ENCODE results near the gene DCUN1D4. TPM values are rescaled to one million over a fixed set of nuclear protein-coding genes. Genes with fewer than 3 reads are reported as not detected.

The DCUN1D4 gene
- polyA plus RNA-seq, 4 donors, result 5.7 to 42.0 (median 10.0) TPM

GRCh38 chr4:51942833-51943215, 99.9 kb downstream of the DCUN1D4 start:
- FAIRE-seq, result no peak

DNA sequence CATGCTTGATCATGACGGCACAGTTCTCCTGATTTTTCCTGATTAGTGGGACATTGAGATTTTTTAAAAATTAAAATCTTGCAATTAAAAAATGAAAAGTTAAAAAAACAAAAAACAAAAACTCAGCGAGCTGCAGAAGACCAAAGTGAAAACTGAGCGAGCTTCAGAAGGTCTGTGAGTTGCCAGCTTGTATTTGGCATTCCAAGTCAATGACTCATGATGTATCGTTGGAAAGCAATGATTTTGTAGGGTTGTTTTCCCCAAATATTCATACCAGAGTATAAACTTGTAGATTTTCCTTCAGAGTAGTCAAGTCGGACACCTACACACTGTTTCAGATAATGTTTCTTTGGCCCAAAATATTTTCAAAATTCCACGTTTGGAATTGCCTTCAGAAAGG, 100.3 kb downstream of the DCUN1D4 start:
- WGBS, 3 donors, result 64 to 74% (median 67%) methylated on average over 6 of the region's 6 CpGs
- H3K9me3 ChIP-seq (ENCODE audit: control insufficient read depth in 2 of 2, insufficient read depth in 1 of 2, low read depth in 1 of 2, low read length in 1 of 2), result peaks cover 0 to 7% of the 10 kb centered on the region in 2 donors
- FAIRE-seq, result no peak

More at GRCh38 chr4:51942833-51943215, 99.9 kb downstream of the DCUN1D4 start:
- Histone ChIP-seq H3K36me3 (ENCODE audit: control insufficient read depth in 3 of 3, insufficient read depth in 2 of 3, low read depth in 1 of 3, low read length in 3 of 3) (no peaks in the 10 kb centered on the region), H3K9me3 (ENCODE audit: control insufficient read depth in 2 of 2, insufficient read depth in 1 of 2, low read depth in 1 of 2, low read length in 1 of 2) (peaks cover 0 to 7% of the 10 kb centered on the region in 2 donors), H3K4me1 (ENCODE audit: control insufficient read depth in 3 of 3, insufficient read depth in 2 of 3, low read depth in 1 of 3, low read length in 2 of 3) (peaks cover 0 to 7% (median 0%) of the 10 kb centered on the region in 3 donors), H3K27ac (ENCODE audit: low read depth in 1 of 3, low read length in 2 of 3) (no peak overlapping the region), H3K4me3 (ENCODE audit: low read depth in 1 of 3, low read length in 3 of 3) (no peak overlapping the region), H3K27me3 (ENCODE audit: control insufficient read depth in 3 of 3, insufficient read depth in 3 of 3, low read length in 3 of 3) (no peaks in the 10 kb centered on the region)
- WGBS, 3 donors, result 60 to 81% (median 64%) methylated on average over 2 of the region's 2 CpGs
- DNase-seq, result no peak

GRCh38 chr4:51958199-51958968, 115.4 kb downstream of the DCUN1D4 start:
- Histone ChIP-seq H3K27me3 (ENCODE audit: control insufficient read depth in 3 of 3, insufficient read depth in 3 of 3, low read length in 3 of 3) (no peaks in the 10 kb centered on the region), H3K9me3 (ENCODE audit: control insufficient read depth in 2 of 2, insufficient read depth in 1 of 2, low read depth in 1 of 2, low read length in 1 of 2) (peaks cover 0 to 7% of the 10 kb centered on the region in 2 donors), H3K4me1 (ENCODE audit: control insufficient read depth in 3 of 3, insufficient read depth in 2 of 3, low read depth in 1 of 3, low read length in 2 of 3) (peaks cover 0 to 2% (median 0%) of the 10 kb centered on the region in 3 donors), H3K36me3 (ENCODE audit: control insufficient read depth in 3 of 3, insufficient read depth in 2 of 3, low read depth in 1 of 3, low read length in 3 of 3) (no peaks in the 10 kb centered on the region), H3K4me3 (ENCODE audit: low read depth in 1 of 3, low read length in 3 of 3) (no peak overlapping the region), H3K27ac (ENCODE audit: low read depth in 1 of 3, low read length in 2 of 3) (no peak overlapping the region)
- DNase-seq (no peak), FAIRE-seq (no peak)
- whole genome bisulfite sequencing, 3 donors, result 48 to 63% (median 58%) methylated on average over 2 of the region's 2 CpGs

More for the DNA sequence above, 100.3 kb downstream of the DCUN1D4 start:
- no peak for DNase-seq
- H3K27ac ChIP-seq (ENCODE audit: low read depth in 1 of 3, low read length in 2 of 3), result no peak overlapping the region
- no peak overlapping the region for H3K4me3 ChIP-seq (ENCODE audit: low read depth in 1 of 3, low read length in 3 of 3)
- H3K36me3 ChIP-seq (ENCODE audit: control insufficient read depth in 3 of 3, insufficient read depth in 2 of 3, low read depth in 1 of 3, low read length in 3 of 3), result no peaks in the 10 kb centered on the region
- no peaks in the 10 kb centered on the region for H3K27me3 ChIP-seq (ENCODE audit: control insufficient read depth in 3 of 3, insufficient read depth in 3 of 3, low read length in 3 of 3)
- H3K4me1 ChIP-seq (ENCODE audit: control insufficient read depth in 3 of 3, insufficient read depth in 2 of 3, low read depth in 1 of 3, low read length in 2 of 3), result peaks cover 0 to 7% (median 0%) of the 10 kb centered on the region in 3 donors

GRCh38 chr4:51960486-51960885, 117.5 kb downstream of the DCUN1D4 start:
- 9 to 50% (median 32%) methylated on average over 4 of the region's 4 CpGs for WGBS, 3 donors
- peaks cover 0 to 3% of the 10 kb centered on the region in 2 donors for H3K9me3 ChIP-seq (ENCODE audit: control insufficient read depth in 2 of 2, insufficient read depth in 1 of 2, low read depth in 1 of 2, low read length in 1 of 2)
- no peaks in the 10 kb centered on the region for H3K27me3 ChIP-seq (ENCODE audit: control insufficient read depth in 3 of 3, insufficient read depth in 3 of 3, low read length in 3 of 3)
- peaks cover 0 to 2% (median 0%) of the 10 kb centered on the region in 3 donors for H3K4me1 ChIP-seq (ENCODE audit: control insufficient read depth in 3 of 3, insufficient read depth in 2 of 3, low read depth in 1 of 3, low read length in 2 of 3)
- H3K36me3 ChIP-seq (ENCODE audit: control insufficient read depth in 3 of 3, insufficient read depth in 2 of 3, low read depth in 1 of 3, low read length in 3 of 3), result no peaks in the 10 kb centered on the region
- FAIRE-seq (no peak), DNase-seq (peak in 1 of 2 donors; percentile 8)
- H3K27ac ChIP-seq (ENCODE audit: low read depth in 1 of 3, low read length in 2 of 3), result no peak overlapping the region
- no peak overlapping the region for H3K4me3 ChIP-seq (ENCODE audit: low read depth in 1 of 3, low read length in 3 of 3)

DNA sequence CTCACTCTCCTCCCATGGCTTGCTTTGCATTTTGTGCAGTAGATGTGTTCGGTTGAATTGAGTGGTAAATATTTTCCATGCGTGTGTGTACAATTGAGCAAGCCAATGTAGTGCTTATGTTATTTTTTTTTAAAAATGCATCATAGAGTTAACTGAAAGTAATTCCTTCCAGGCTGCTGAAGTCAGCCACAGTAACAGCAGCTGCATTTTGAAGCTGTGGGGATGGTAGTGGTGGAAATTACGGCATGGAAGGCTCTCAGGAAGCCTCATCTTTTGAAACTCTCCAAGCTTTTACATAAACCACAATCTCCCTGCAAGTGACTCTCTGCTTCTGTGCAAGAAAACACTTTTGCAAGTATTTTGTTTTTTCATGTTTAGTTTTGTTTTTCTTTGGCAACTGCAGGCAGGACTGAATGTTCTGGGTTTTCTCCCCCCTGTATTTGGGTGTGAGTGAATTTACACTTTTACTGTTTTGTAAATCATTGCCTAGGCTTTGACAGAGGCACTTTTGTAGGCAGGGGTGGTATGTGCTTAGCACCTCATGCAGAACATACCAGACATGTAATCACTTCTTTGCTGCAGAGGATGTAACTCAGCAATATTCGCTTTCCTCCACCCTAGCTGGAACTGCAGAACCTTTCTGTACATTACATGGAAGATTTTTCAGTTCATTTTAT, 121.0 kb downstream of the DCUN1D4 start:
- Histone ChIP-seq H3K4me3 (ENCODE audit: low read depth in 1 of 3, low read length in 3 of 3) (no peak overlapping the region), H3K27me3 (ENCODE audit: control insufficient read depth in 3 of 3, insufficient read depth in 3 of 3, low read length in 3 of 3) (no peaks in the 10 kb centered on the region), H3K27ac (ENCODE audit: low read depth in 1 of 3, low read length in 2 of 3) (no peak overlapping the region), H3K36me3 (ENCODE audit: control insufficient read depth in 3 of 3, insufficient read depth in 2 of 3, low read depth in 1 of 3, low read length in 3 of 3) (no peaks in the 10 kb centered on the region), H3K4me1 (ENCODE audit: control insufficient read depth in 3 of 3, insufficient read depth in 2 of 3, low read depth in 1 of 3, low read length in 2 of 3) (no peaks in the 10 kb centered on the region), H3K9me3 (ENCODE audit: control insufficient read depth in 2 of 2, insufficient read depth in 1 of 2, low read depth in 1 of 2, low read length in 1 of 2) (no peaks in the 10 kb centered on the region)
- WGBS, 3 donors, result 68 to 85% (median 82%) methylated on average over 4 of the region's 4 CpGs
- no peak for FAIRE-seq
- DNase-seq, result no peak

- H3K4me3 ChIP-seq (ENCODE audit: low read depth in 1 of 3, low read length in 3 of 3), result no peak overlapping the region
- no peaks in the 10 kb centered on the region for H3K9me3 ChIP-seq (ENCODE audit: control insufficient read depth in 2 of 2, insufficient read depth in 1 of 2, low read depth in 1 of 2, low read length in 1 of 2)
- no peak for DNase-seq
- FAIRE-seq, result no peak
- 82 to 90% (median 83%) methylated on average over 1 of the region's 1 CpG for WGBS, 3 donors
- H3K27me3 ChIP-seq (ENCODE audit: control insufficient read depth in 3 of 3, insufficient read depth in 3 of 3, low read length in 3 of 3), result no peaks in the 10 kb centered on the region
- no peak overlapping the region for H3K27ac ChIP-seq (ENCODE audit: low read depth in 1 of 3, low read length in 2 of 3)
- no peaks in the 10 kb centered on the region for H3K4me1 ChIP-seq (ENCODE audit: control insufficient read depth in 3 of 3, insufficient read depth in 2 of 3, low read depth in 1 of 3, low read length in 2 of 3)
- H3K36me3 ChIP-seq (ENCODE audit: control insufficient read depth in 3 of 3, insufficient read depth in 2 of 3, low read depth in 1 of 3, low read length in 3 of 3), result no peaks in the 10 kb centered on the region
Measured at GRCh38 chr4:51965862-51966261, 122.9 kb downstream of the DCUN1D4 start.

Other genes starting within 250 kb of the DCUN1D4 start
- gene LRRC66, start 177.2 kb downstream of the DCUN1D4 start, polyA plus RNA-seq, result 10 to 100 TPM; 10.8 to 16.8 (median 12.9) TPM
- gene SGCB, start 195.1 kb downstream of the DCUN1D4 start, polyA plus RNA-seq, result 10 to 100 TPM in 2 of 4 donors, 1 to 10 TPM in 2; 3.8 to 26.9 (median 10.4) TPM
- 1 to 10 TPM in 3 of 4 donors, under 1 TPM in 1; 0.81 to 3.2 (median 1.2) TPM for gene SPATA18, start 208.2 kb downstream of the DCUN1D4 start, polyA plus RNA-seq